GM18861 (cell line): ENCODE results near the gene PNLIPRP1.

Experiments used
- ATAC-seq: cut with Tn5 transposase; IDR thresholded peaks from one replicate; pipeline ENCODE4 v1.9.1; 2021; ENCODE audit not compliant: unreplicated experiment

The PNLIPRP1 gene

DNA sequence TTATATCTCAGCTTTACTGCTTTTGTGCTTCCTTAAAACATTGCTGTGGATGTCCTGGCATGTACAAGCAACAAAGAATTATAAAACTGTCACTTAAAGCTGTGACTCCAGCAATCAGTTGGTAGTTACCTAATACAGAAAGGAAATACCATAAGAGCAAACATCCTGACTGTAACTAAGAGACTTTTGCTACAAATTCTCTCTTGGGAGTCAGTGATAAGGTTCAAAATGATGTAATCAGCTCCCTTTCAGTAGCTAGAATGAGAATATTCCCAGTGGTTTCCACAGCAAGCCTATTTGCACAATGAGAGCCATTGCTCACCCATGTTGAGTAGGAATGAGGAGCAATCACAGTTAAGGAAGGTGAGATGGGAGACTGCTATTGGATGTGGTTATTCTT is 7.6 kb downstream of the PNLIPRP1 start:
- ATAC-seq, result no peak

GRCh38 chr10:116599991-116600390 is 9.2 kb downstream of the PNLIPRP1 start:
- no peak for ATAC-seq

DNA sequence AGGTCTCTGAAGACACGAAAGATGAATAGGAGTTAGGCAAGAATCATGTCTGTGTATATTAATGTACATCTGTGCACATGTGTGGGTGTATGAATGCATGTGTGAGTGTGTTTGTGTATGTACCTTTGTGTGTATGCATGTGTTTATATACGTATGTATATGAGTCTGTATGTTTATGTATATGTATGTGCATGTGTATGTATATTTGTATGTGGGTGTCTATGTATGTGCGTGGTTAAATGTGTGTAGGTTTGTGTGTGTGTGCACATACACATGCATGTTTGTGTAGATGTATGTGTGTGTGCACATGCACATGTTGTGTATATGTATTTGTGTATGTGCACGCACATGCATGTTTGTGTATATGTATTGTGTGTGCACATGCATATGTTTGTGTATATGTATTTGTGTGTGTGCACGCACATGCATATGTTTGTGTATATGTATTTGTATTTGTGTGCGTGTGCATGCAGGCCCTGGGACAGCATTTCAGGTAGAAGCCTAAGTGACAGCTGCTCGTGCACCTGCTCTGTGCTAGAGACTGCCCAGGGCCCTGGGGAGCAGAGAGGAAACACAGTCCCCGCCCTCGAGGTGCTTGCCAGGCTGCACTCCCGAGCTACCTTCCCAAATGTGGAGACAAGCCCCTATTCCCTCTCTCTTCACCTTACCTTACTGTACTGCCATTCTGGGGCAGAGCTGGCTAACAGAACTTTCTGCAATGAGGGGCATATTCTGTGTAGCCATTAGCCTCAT is 12.1 kb downstream of the PNLIPRP1 start:
- ATAC-seq, result no peak

- ATAC-seq, result no peak
These were observed 15.3 kb downstream of the PNLIPRP1 start for GRCh38 chr10:116606061-116606483.

DNA sequence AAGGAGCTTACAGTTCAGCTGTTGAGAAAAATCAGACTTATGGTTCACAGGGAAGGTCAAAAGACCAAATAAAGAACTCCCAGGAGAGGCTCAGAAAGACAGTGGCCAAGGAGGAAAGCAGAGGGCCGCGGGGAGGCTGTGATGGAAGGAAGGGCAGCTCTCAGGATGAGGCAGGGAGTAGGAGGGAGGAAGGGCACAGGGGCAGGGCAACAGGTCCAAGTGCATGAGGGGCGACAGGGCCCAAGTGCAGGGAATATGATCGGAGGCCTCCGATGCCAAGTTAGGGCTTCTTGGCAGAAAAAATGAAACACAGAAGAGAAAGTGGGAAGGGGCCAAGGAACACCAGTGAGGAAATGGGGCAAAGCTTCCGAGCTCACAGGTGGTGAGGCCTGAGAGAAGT is 16.6 kb downstream of the PNLIPRP1 start:
- ATAC-seq, result no peak

DNA sequence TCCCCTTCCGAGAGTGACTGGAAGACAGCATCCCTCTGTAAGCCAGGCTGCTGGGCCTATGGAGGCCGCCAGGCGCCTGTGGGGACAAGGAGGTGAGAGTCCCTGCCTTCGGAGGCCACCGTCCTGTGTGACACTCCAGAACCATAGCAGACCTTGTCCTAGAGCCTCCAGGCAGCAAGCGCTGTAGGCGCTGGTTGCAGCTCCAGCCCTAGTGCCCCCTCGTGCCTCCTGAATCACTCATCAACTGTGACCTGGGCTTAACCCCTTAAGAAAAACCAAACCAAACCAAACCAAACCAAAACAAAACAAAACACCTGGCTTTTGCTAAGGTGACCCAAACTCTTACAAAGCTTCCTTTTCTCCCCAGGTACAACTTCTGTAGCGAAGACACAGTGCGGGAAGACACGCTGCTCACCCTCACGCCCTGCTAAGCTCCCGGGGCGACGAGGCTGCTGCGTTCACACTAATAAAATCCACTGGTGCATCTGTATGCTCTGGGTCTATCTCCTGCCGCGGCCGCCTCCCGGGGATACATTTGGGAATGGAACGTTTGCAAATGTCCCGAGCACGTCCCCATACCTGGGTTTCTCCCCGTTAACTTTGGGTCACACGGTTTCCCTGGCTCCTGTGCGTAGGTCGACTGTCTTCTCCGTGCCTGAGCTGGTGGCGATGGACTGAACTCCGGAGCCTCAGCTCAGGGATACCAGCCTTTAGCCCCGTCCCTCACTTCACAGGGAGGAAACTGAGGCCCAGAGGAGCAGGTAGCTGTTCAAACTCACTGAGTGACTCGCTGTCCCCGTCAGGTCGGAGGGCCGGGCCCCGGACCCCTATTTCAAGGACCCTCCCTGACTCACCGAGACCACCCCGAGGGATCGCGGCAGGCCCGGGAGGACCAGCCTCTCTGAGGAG is 18.2 kb downstream of the PNLIPRP1 start:
- ATAC-seq, result no peak

- ATAC-seq, result no peak
These were observed 19.8 kb downstream of the PNLIPRP1 start for GRCh38 chr10:116610443-116611152.

- no peak for ATAC-seq
These were observed 20.4 kb downstream of the PNLIPRP1 start for GRCh38 chr10:116611153-116611545.

DNA sequence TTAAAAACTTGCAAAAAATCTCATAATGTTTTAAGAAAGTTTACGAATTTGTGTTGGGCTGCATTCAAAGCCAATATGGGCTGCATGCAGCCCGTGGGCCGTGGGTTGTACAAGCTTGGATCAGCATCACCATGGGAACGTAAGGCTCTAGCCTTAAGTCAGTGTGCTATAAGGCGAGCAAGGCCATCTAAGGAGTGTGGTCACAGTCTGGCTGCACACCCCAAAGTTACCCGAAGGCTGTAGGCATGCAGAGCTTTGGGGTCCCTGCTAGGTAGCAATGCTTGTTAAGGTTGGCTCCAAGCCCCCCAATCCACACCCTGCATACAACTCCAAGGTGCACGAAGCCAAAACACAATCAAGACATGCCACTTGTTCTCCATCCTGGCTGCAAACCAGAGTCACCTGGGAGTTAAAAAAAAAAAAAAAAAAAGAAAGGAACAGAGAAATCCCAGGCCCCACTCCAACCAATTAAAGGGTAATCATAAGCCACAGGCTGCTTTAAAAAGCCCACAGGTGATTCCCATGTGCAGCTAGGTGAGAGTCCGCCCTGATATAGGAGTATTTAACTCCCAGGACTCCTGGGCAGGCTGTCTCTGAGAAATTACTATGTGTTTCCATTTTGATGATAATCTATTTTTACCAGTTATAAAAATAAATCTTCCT is 21.5 kb downstream of the PNLIPRP1 start:
- ATAC-seq, result no peak

- ATAC-seq, result no peak
These were observed 22.7 kb downstream of the PNLIPRP1 start for GRCh38 chr10:116613471-116613870.

DNA sequence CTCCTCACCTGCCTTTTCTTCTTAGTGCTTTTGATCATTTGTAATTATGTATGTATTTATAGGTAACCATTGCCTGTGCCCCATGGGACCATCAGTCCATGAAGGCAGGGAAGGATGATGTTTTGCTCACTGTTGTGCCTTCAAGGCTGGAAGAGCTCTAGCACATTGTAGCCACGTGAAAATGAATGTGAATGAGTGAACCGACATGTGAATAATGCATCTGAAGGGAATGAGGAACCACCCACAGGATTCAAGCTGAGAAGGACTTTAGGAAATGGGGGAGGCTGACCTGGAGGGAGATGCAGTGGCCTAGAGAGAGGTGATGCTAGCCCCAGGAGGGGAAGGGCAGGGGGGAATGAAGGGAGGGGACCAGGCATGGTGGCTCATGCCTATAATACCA is 24.0 kb downstream of the PNLIPRP1 start:
- no peak for ATAC-seq

GRCh38 chr10:116615199-116615776 is 24.5 kb downstream of the PNLIPRP1 start:
- ATAC-seq, result no peak

DNA sequence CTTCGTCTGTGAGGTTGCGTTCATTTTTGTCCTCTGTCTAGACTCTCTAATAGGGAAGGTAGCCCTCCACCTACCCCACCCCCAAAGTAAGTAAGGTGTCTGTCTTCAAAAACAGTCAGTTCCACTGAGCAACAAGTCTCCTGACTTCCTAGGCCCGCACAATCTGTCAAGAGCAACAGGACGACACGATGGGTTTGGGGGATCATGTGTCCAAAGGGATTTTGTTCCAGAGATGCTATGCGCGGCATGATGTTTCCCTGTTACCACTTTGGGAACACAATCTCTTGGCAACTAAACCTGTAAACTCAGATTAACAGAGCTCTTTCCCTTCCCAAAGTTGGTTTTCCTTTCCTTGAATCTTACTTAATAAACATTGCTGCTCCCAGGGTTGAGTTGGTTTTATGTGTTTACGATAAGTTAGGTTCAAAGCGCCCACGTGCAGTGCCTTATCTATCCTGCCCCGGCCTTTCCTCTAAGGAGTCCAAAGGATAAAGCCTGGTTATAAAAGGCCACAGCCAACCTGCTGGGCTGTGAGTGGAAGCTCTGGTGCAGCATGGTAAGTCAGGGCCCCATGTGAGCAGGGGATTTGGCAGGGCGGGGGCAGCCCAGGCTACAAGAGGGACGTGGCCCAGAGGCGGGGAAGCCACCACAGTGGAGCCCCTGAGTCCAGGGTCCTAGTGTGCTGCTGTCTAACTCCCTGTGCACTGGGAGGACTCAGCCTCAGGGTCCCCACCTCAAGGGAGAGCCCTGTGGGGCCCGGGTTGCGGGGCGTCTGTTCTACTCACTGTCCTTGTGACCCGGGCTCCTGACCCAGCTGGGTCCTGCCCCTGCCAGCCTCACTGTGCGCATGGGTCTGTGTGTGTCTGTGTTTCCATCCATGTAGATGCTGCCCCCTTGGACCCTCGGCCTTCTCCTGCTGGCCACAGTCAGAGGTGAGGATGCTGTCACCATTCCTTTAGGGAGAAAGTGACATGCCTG is 30.0 kb downstream of the PNLIPRP1 start, which contains the start of gene PNLIPRP2:
Gene PNLIPRP2 (plus strand): TSS at position 531 of the 978 bp plus-strand sequence.
- ATAC-seq, result no peak

DNA sequence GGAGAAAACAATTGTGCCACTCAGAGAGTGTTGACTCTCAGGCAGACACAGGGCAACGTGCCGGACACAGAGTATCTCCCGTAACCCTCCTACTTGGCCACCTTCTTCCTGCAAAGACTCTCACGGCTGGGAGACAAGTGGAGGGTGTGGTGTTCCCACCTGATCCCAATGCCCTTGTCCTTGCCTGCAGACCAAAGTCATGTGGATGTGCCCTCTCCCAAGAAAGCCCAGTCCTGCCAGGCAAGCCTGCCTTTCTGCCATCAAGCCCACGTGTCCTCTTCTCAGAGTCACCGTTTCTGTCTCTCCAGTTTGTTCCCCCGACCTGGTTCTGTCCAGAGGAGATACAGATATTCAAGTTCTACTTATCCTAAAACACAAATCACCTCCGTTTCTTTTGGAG is 30.7 kb downstream of the PNLIPRP1 start:
- no peak for ATAC-seq

GRCh38 chr10:116621934-116622655 is 31.3 kb downstream of the PNLIPRP1 start:
- no peak for ATAC-seq

DNA sequence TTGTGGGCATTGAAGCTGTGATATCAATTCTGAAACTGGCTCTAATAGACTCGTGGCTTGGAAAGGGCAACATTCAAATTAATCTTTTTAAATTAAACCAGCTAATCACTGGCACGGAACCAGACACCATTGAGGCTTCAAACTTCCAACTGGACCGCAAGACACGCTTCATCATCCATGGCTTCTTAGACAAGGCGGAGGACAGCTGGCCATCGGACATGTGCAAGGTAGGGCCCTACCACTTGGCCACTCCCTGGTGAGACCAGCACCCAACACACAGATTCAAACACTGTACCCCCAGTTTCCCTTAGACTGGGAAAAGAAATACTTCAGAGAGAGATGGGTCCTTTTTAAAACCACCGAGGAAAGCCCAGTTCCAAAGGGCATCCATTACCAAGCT is 35.1 kb downstream of the PNLIPRP1 start:
- no peak for ATAC-seq

- ATAC-seq, result no peak
These were observed 36.1 kb downstream of the PNLIPRP1 start for GRCh38 chr10:116626815-116627214.

- no peak for ATAC-seq
These were observed 36.7 kb downstream of the PNLIPRP1 start for GRCh38 chr10:116627386-116627933.
